ENCODE results near the gene PRKCQ.

Gene PRKCQ

DNA sequence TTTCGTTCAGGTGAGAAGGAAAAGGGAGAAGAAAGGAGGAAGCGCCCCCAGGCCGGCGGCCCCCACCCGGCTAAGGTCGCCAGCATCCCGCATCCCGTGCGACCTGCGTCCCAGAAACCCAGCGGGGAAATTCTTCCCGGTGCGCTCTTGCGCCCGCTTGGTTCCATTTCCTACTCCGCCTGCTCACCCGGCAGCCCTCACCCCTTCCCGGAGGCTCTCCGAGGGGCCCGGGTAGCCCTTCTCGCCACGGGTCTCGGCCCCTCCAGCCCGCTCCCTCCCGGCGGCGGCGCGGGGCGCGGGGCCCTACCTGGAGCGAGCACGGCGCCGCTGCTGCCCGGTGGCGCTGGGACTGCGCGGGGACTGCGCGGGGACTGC lies at the start of gene PRKCQ:
Gene PRKCQ, minus strand, starts transcription at position 373 of the 375 bp plus-strand sequence. CDS start 65,141 bp downstream, outside the sequence.
- ChIA-PET CTCF (no interaction called here), POLR2A (interaction anchor here (1.0 kb wide), 1 partner anchor 23 kb away, joined by 4 read pairs; no protein-coding TSS in a partner anchor)
- peak; percentile 50 for DNase-seq (ENCODE audit: extremely low spot score)
- TF ChIP-seq ZNF384 (IDR thresholded peaks at IDR 0.05) (no peak), LEF1 (IDR thresholded peaks at IDR 0.05; ENCODE audit: borderline replicate concordance) (no peak), SUZ12 (IDR thresholded peaks at IDR 0.05) (no peak), FOXM1 (IDR thresholded peaks at IDR 0.05; ENCODE audit: borderline replicate concordance) (no peak), SP1 (IDR thresholded peaks at IDR 0.05) (no peak), ARNT (IDR thresholded peaks at IDR 0.05) (no peak), L3MBTL2 (conservative IDR thresholded peaks at IDR 0.05) (no peak), HDGF (IDR thresholded peaks at IDR 0.05; ENCODE audit: borderline replicate concordance) (no peak), NFRKB (IDR thresholded peaks at IDR 0.05) (no peak), BHLHE40 (IDR thresholded peaks at IDR 0.05; ENCODE audit: borderline replicate concordance) (no peak), ELF4 (IDR thresholded peaks at IDR 0.05) (no peak), TARDBP (IDR thresholded peaks at IDR 0.05) (no peak), PKNOX1 (IDR thresholded peaks at IDR 0.05) (no peak), CTBP1 (IDR thresholded peaks at IDR 0.05; ENCODE audit: borderline replicate concordance) (no peak)

GRCh38 chr10:6625428-6625827 lies 45.4 kb upstream of the PRKCQ start:
- TF ChIP-seq FOXA1 (IDR thresholded peaks at IDR 0.05) (no peak), NFRKB (IDR thresholded peaks at IDR 0.05) (no peak), L3MBTL2 (conservative IDR thresholded peaks at IDR 0.05) (no peak), TARDBP (IDR thresholded peaks at IDR 0.05) (no peak), SP1 (IDR thresholded peaks at IDR 0.05) (no peak), SUZ12 (IDR thresholded peaks at IDR 0.05) (no peak), ARNT (IDR thresholded peaks at IDR 0.05) (no peak), ZNF384 (IDR thresholded peaks at IDR 0.05) (no peak), FOXM1 (IDR thresholded peaks at IDR 0.05; ENCODE audit: borderline replicate concordance) (no peak), FOXK2 (IDR thresholded peaks at IDR 0.05) (no peak), LEF1 (IDR thresholded peaks at IDR 0.05; ENCODE audit: borderline replicate concordance) (no peak), CTBP1 (IDR thresholded peaks at IDR 0.05; ENCODE audit: borderline replicate concordance) (no peak), ELF4 (IDR thresholded peaks at IDR 0.05) (no peak), HDGF (IDR thresholded peaks at IDR 0.05; ENCODE audit: borderline replicate concordance) (no peak), PKNOX1 (IDR thresholded peaks at IDR 0.05) (no peak), BHLHE40 (IDR thresholded peaks at IDR 0.05; ENCODE audit: borderline replicate concordance) (no peak)
- CTCF ChIA-PET = no interaction called here
- DNase-seq (ENCODE audit: extremely low spot score) = no peak
- POLR2A ChIA-PET = no interaction called here

DNA sequence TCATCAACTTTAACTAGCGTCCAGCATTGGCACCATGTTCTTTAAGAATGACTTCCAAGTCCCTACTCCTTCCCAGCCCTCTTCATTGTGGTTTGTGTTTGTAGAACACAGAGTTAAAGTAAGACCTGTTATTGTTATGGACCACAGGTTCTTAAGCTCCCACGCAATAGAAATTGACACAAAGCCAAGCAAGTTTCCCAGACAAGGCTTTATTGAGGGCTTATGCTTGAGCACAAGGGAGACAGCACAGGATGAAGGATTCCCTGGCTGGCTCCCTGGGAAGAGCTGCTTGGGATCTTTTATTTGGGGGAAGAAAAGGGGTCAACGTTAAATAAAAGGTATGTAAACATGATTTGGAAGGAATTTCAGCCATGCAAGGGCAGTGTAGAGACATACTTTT lies 44.3 kb upstream of the PRKCQ start:
- no peak for DNase-seq (ENCODE audit: extremely low spot score)
- ChIA-PET CTCF (interaction anchor here (0.9 kb wide), 1 partner anchor 21 kb away, joined by 3 read pairs; no protein-coding TSS in a partner anchor), POLR2A (interaction anchor here (1.1 kb wide), 1 partner anchor 31 kb away, joined by 3 read pairs; no protein-coding TSS in a partner anchor)
- TF ChIP-seq LEF1 (IDR thresholded peaks at IDR 0.05; ENCODE audit: borderline replicate concordance) = no peak

DNA sequence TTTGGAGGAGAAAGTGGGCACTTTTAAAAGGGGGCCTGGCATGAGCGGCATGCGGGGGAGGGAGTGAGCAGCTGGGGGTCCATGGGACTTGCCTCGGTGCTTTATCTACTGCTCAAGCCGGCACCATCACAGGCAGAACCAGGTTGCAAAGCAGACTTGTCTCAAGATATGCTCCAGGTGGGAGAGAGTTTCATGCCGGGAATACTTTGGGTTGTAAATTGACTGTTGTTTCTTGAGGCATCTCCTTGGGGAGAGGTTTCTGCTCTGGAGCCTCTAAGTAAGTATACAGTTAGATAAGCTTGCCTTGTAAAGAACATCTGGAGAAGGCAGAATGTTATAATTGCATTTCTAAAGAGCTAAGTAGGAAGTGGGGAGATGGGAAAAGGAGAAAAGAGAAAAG lies 42.8 kb upstream of the PRKCQ start:
- TF ChIP-seq ZNF384 (IDR thresholded peaks at IDR 0.05) (no peak), FOXA1 (IDR thresholded peaks at IDR 0.05) (no peak), ELF4 (IDR thresholded peaks at IDR 0.05) (no peak), ARNT (IDR thresholded peaks at IDR 0.05) (no peak), L3MBTL2 (conservative IDR thresholded peaks at IDR 0.05) (no peak), FOXK2 (IDR thresholded peaks at IDR 0.05) (no peak), FOXM1 (IDR thresholded peaks at IDR 0.05; ENCODE audit: borderline replicate concordance) (no peak), HDGF (IDR thresholded peaks at IDR 0.05; ENCODE audit: borderline replicate concordance) (no peak), SP1 (IDR thresholded peaks at IDR 0.05) (no peak), LEF1 (IDR thresholded peaks at IDR 0.05; ENCODE audit: borderline replicate concordance) (no peak), TARDBP (IDR thresholded peaks at IDR 0.05) (no peak), SUZ12 (IDR thresholded peaks at IDR 0.05) (no peak), CTBP1 (IDR thresholded peaks at IDR 0.05; ENCODE audit: borderline replicate concordance) (no peak), BHLHE40 (IDR thresholded peaks at IDR 0.05; ENCODE audit: borderline replicate concordance) (no peak), NFRKB (IDR thresholded peaks at IDR 0.05) (no peak), PKNOX1 (IDR thresholded peaks at IDR 0.05) (no peak)
- ChIA-PET CTCF (interaction anchor here (0.7 kb wide), 1 partner anchor 91 kb away, joined by 3 read pairs; no protein-coding TSS in a partner anchor), POLR2A (interaction anchor here (0.6 kb wide), 1 partner anchor 11 kb away, joined by 3 read pairs; no protein-coding TSS in a partner anchor)
- no peak for DNase-seq (ENCODE audit: extremely low spot score)

- CTCF ChIA-PET = interaction anchor here (0.6 kb wide), 1 partner anchor 353 kb away, joined by 3 read pairs; no protein-coding TSS in a partner anchor
- TF ChIP-seq FOXA1 (IDR thresholded peaks at IDR 0.05) (no peak), TARDBP (IDR thresholded peaks at IDR 0.05) (no peak), NFRKB (IDR thresholded peaks at IDR 0.05) (no peak), ELF4 (IDR thresholded peaks at IDR 0.05) (no peak)
- POLR2A ChIA-PET = no interaction called here
- no peak for DNase-seq (ENCODE audit: extremely low spot score)
Observed at GRCh38 chr10:6621536-6621935, 41.5 kb upstream of the PRKCQ start.

- TF ChIP-seq CTBP1 (IDR thresholded peaks at IDR 0.05; ENCODE audit: borderline replicate concordance) (no peak), LEF1 (IDR thresholded peaks at IDR 0.05; ENCODE audit: borderline replicate concordance) (no peak), ARNT (IDR thresholded peaks at IDR 0.05) (no peak), SP1 (IDR thresholded peaks at IDR 0.05) (no peak), BHLHE40 (IDR thresholded peaks at IDR 0.05; ENCODE audit: borderline replicate concordance) (no peak), SUZ12 (IDR thresholded peaks at IDR 0.05) (no peak), FOXK2 (IDR thresholded peaks at IDR 0.05) (no peak)
- DNase-seq (ENCODE audit: extremely low spot score) = no peak
- POLR2A ChIA-PET = no interaction called here
- CTCF ChIA-PET = no interaction called here
Observed at GRCh38 chr10:6619660-6620059, 39.6 kb upstream of the PRKCQ start.

Measured in HEK293T (cell line).